HepG2 (cell line): ENCODE data around the gene ERLIN1. TPM values are rescaled to one million over a fixed set of nuclear protein-coding genes. Genes with fewer than 3 reads are reported as not detected.
A peak's percentile ranks its signal among the peaks of the same experiment; 100 is the strongest.

Experiments used
- ARNT ChIP-seq: fragments of 450-650 bp; IDR thresholded peaks from 2 replicates; pipeline ENCODE4 v1.6.1; 2017
- DR1 ChIP-seq: sonication (generic); formaldehyde crosslinking; IDR thresholded peaks from 2 replicates; pipeline ENCODE4 v1.8.0; 2021; ENCODE audit warnings: mild to moderate bottlenecking, missing genetic modification reagents, inconsistent platforms
- GATAD2A ChIP-seq: IDR thresholded peaks from 2 replicates; pipeline ENCODE4 v1.6.1; 2016
- MEF2D ChIP-seq: sonication (generic); formaldehyde crosslinking; IDR thresholded peaks from 2 replicates; pipeline ENCODE4 v1.5.1; 2020; ENCODE audit warnings: mild to moderate bottlenecking, missing genetic modification reagents
- NFE2L2 ChIP-seq: fragments of 150-350 bp; IDR thresholded peaks from 2 replicates; pipeline ENCODE4 v1.6.1; 2014; ENCODE audit warnings: low read length
- PHF5A ChIP-seq: IDR thresholded peaks from one replicate; pipeline ENCODE4 v1.6.1; 2018; ENCODE audit warnings: low read depth, missing genetic modification reagents; ENCODE audit not compliant: unreplicated experiment
- SRSF4 ChIP-seq: fragments of 200-400 bp; formaldehyde crosslinking; IDR thresholded peaks from one replicate; pipeline ENCODE4 v1.6.1; 2018; ENCODE audit warnings: mild to moderate bottlenecking, low read depth, low read length, moderate library complexity; ENCODE audit not compliant: poor library complexity, severe bottlenecking
- TCF12 ChIP-seq, 2 experiments: fragments of 450-650 bp in 1 of 2; sonication (generic) in 1 of 2; formaldehyde crosslinking in 1 of 2; IDR thresholded peaks; 2 replicates each; pipeline versions ENCODE4 v1.6.1 to v1.8.0; 2017 to 2022; ENCODE audit warnings: antibody characterized with exemption in 1 of 2, mild to moderate bottlenecking in 1 of 2, missing genetic modification reagents in 1 of 2, moderate library complexity in 1 of 2
- ZMYM3 ChIP-seq: sonication (generic); formaldehyde crosslinking; IDR thresholded peaks from 2 replicates; pipeline ENCODE4 v1.5.1; 2020; ENCODE audit warnings: mild to moderate bottlenecking, missing genetic modification reagents
- ZNF205 ChIP-seq: IDR thresholded peaks from 2 replicates; pipeline ENCODE4 v1.6.1; 2018; ENCODE audit warnings: missing biosample characterization, missing genetic modification reagents
- ZNF383 ChIP-seq: sonication (generic); formaldehyde crosslinking; IDR thresholded peaks from 2 replicates; pipeline ENCODE4 v1.4.0; 2020; ENCODE audit warnings: missing genetic modification reagents, mild to moderate bottlenecking, borderline replicate concordance
- ZNF44 ChIP-seq: sonication (generic); formaldehyde crosslinking; IDR thresholded peaks from 2 replicates; pipeline ENCODE4 v1.5.1; 2020; ENCODE audit warnings: mild to moderate bottlenecking, missing genetic modification reagents
- ZNF530 ChIP-seq: sonication (generic); formaldehyde crosslinking; IDR thresholded peaks from 2 replicates; pipeline ENCODE4 v1.5.0; 2020; ENCODE audit warnings: low read depth, mild to moderate bottlenecking, missing genetic modification reagents
- ZNF572 ChIP-seq: sonication (generic); formaldehyde crosslinking; IDR thresholded peaks from 2 replicates; pipeline ENCODE4 v1.5.1; 2020; ENCODE audit warnings: mild to moderate bottlenecking, missing genetic modification reagents
- ZNF660 ChIP-seq: sonication (generic); formaldehyde crosslinking; IDR thresholded peaks from 2 replicates; pipeline ENCODE4 v1.5.1; 2020; ENCODE audit warnings: mild to moderate bottlenecking, low read depth, missing genetic modification reagents, borderline replicate concordance
- ZNF720 ChIP-seq: sonication (generic); formaldehyde crosslinking; IDR thresholded peaks from 2 replicates; pipeline ENCODE4 v1.4.0; 2020; ENCODE audit warnings: missing genetic modification reagents
- ZNF746 ChIP-seq: sonication (generic); formaldehyde crosslinking; IDR thresholded peaks from 2 replicates; pipeline ENCODE4 v1.8.0; 2022; ENCODE audit warnings: mild to moderate bottlenecking, missing genetic modification reagents
- polyA plus RNA-seq, 8 experiments: library from polyadenylated mRNA; depleted of rRNA in 3 of 8; stranded (reverse) in 7 of 8; unstranded in 1 of 8; fragments of >200 nt; fragmentation: Illumina TruSeq in 4 of 8; extraction: Trizol in 4 of 8; gene quantifications; 2 replicates each; pipeline versions ENCODE4 v1.2.1 to v1.2.3, GENCODE V29; 2011 to 2016; ENCODE audit warnings: low read depth in 4 of 8, missing spikeins in 1 of 8, mixed read lengths in 1 of 8; ENCODE audit not compliant: insufficient read depth in 1 of 8
- total RNA-seq, 5 experiments: library from RNA; depleted of rRNA; stranded (reverse); fragments of >200 nt; fragmentation: Illumina TruSeq; extraction: Trizol; gene quantifications; 2 replicates each; pipeline ENCODE4 v1.2.3, GENCODE V29; 2016; ENCODE audit warnings: low read depth in 1 of 5
- TF ChIP-seq, protein P1 (sequence below): IDR thresholded peaks from 2 replicates; pipeline ENCODE4 v1.6.1; 2016; ENCODE audit warnings: missing compliant biosample characterization, missing genetic modification reagents, borderline replicate concordance
- TF ChIP-seq, protein P2 (sequence below): sonication (generic); formaldehyde crosslinking; IDR thresholded peaks from 2 replicates; pipeline ENCODE4 v1.5.0; 2020; ENCODE audit warnings: missing genetic modification reagents
- TF ChIP-seq, protein P3 (sequence below): sonication (generic); formaldehyde crosslinking; IDR thresholded peaks from 2 replicates; pipeline ENCODE4 v1.4.0; 2020; ENCODE audit warnings: missing genetic modification reagents, borderline replicate concordance
- TF ChIP-seq, protein P4 (sequence below): sonication (generic); formaldehyde crosslinking; IDR thresholded peaks from 2 replicates; pipeline ENCODE4 v1.4.0; 2020; ENCODE audit warnings: mild to moderate bottlenecking, missing genetic modification reagents
- TF ChIP-seq, protein P5 (sequence below): sonication (generic); formaldehyde crosslinking; IDR thresholded peaks from 2 replicates; pipeline ENCODE4 v1.4.0; 2020; ENCODE audit warnings: missing genetic modification reagents

ERLIN1 gene
- total and polyA plus RNA-seq, 2 of the 13 experiments (the other 11 are each of a cell fraction or from before 2014, with no cell fraction given), result 56.8 to 69.3 TPM

DNA sequence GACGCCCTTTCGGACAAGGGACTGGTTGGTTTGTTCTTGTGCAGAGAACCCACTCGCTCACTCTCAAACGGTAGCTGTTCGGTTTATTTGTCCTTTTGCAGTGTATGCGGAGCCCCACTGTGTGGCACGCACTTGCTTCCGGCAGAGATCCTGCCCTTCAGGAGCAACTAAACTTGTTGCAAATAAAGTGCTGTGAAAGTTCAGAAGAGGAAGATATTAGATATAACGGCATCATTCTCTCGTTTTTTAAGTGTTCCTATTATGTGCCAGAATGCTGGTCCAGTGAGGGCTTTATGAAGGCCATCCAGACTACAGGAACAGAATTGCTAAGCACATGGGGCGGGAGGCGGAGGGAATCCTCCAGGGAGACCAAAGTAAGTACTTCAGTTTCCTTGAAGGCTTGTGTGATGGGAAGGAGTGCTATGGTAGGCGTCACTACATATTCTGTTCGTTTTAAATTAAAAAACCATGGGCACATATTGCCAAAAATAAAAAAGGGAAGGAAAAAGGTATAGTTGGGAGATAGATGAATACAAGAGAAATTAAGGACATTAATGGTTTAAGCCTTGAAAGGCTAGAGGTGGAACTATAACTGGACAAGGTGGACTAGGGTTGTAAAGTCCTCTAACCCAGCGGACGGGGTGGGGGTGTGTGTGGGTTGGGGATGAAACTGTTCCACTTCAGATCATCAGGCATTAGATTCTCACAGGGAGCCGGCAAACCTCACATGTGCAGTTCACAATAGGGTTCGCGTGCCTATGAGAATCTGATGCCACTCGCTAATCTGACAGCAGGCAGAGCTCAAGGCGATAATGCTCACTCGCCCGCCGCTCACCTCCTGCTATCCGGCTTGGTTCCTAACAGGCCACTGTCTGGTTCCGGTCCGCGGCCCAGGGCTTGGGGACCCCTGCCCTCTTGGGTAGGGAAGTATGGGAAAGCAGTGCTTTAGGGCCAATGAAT is 704 bp upstream of the ERLIN1 start (continued):
- TF ChIP-seq, protein P1, sequence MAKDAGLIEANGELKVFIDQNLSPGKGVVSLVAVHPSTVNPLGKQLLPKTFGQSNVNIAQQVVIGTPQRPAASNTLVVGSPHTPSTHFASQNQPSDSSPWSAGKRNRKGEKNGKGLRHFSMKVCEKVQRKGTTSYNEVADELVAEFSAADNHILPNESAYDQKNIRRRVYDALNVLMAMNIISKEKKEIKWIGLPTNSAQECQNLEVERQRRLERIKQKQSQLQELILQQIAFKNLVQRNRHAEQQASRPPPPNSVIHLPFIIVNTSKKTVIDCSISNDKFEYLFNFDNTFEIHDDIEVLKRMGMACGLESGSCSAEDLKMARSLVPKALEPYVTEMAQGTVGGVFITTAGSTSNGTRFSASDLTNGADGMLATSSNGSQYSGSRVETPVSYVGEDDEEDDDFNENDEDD (CRISPR knock-in tag), result no peak
- TF ChIP-seq ZNF205 (CRISPR knock-in tag) (no peak), ZNF44 (CRISPR knock-in tag) (no peak), ZNF572 (CRISPR knock-in tag) (no peak), SRSF4 (no peak), ZNF530 (CRISPR knock-in tag) (no peak), ZNF720 (CRISPR knock-in tag) (no peak), ZNF383 (CRISPR knock-in tag) (0 out of 2 replicates have a peak, but pooled peaks have one; percentile 32), MEF2D (CRISPR knock-in tag) (no peak), DR1 (CRISPR knock-in tag) (no peak), ZNF660 (CRISPR knock-in tag) (no peak), ZNF746 (CRISPR knock-in tag) (peak; percentile 46; the same call in 1 of the 2 replicates), ZMYM3 (no peak), GATAD2A (CRISPR knock-in tag) (no peak), PHF5A (CRISPR knock-in tag) (no peak), TCF12 (IDR thresholded peaks at IDR 0.05) (no peak), TCF12 (CRISPR knock-in tag; IDR thresholded peaks at IDR 0.05) (no peak), ARNT (no peak), NFE2L2 (no peak)
- TF ChIP-seq, protein P2, sequence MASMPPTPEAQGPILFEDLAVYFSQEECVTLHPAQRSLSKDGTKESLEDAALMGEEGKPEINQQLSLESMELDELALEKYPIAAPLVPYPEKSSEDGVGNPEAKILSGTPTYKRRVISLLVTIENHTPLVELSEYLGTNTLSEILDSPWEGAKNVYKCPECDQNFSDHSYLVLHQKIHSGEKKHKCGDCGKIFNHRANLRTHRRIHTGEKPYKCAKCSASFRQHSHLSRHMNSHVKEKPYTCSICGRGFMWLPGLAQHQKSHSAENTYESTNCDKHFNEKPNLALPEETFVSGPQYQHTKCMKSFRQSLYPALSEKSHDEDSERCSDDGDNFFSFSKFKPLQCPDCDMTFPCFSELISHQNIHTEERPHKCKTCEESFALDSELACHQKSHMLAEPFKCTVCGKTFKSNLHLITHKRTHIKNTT (CRISPR knock-in tag), result no peak
- TF ChIP-seq, protein P3, sequence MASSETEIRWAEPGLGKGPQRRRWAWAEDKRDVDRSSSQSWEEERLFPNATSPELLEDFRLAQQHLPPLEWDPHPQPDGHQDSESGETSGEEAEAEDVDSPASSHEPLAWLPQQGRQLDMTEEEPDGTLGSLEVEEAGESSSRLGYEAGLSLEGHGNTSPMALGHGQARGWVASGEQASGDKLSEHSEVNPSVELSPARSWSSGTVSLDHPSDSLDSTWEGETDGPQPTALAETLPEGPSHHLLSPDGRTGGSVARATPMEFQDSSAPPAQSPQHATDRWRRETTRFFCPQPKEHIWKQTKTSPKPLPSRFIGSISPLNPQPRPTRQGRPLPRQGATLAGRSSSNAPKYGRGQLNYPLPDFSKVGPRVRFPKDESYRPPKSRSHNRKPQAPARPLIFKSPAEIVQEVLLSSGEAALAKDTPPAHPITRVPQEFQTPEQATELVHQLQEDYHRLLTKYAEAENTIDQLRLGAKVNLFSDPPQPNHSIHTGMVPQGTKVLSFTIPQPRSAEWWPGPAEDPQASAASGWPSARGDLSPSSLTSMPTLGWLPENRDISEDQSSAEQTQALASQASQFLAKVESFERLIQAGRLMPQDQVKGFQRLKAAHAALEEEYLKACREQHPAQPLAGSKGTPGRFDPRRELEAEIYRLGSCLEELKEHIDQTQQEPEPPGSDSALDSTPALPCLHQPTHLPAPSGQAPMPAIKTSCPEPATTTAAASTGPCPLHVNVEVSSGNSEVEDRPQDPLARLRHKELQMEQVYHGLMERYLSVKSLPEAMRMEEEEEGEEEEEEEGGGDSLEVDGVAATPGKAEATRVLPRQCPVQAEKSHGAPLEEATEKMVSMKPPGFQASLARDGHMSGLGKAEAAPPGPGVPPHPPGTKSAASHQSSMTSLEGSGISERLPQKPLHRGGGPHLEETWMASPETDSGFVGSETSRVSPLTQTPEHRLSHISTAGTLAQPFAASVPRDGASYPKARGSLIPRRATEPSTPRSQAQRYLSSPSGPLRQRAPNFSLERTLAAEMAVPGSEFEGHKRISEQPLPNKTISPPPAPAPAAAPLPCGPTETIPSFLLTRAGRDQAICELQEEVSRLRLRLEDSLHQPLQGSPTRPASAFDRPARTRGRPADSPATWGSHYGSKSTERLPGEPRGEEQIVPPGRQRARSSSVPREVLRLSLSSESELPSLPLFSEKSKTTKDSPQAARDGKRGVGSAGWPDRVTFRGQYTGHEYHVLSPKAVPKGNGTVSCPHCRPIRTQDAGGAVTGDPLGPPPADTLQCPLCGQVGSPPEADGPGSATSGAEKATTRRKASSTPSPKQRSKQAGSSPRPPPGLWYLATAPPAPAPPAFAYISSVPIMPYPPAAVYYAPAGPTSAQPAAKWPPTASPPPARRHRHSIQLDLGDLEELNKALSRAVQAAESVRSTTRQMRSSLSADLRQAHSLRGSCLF (CRISPR knock-in tag), result no peak
- TF ChIP-seq, protein P4, sequence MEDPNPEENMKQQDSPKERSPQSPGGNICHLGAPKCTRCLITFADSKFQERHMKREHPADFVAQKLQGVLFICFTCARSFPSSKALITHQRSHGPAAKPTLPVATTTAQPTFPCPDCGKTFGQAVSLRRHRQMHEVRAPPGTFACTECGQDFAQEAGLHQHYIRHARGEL, result no peak
- TF ChIP-seq, protein P5, sequence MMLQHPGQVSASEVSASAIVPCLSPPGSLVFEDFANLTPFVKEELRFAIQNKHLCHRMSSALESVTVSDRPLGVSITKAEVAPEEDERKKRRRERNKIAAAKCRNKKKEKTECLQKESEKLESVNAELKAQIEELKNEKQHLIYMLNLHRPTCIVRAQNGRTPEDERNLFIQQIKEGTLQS (CRISPR knock-in tag), result no peak
